ENCODE data around the gene SLC44A3. TPM values are rescaled to one million over a fixed set of nuclear protein-coding genes. Genes with fewer than 3 reads are reported as not detected.
A peak's percentile ranks its signal among the peaks of the same experiment; 100 is the strongest.

The SLC44A3 gene
- polyA plus RNA-seq, 6 donors from 2014 or later: not detected

- peaks cover 21 to 32% (median 28%) of the 10 kb centered on the region in 3 donors for H3K27me3 Mint-ChIP-seq
- no peaks in the 10 kb centered on the region for H3K36me3 Mint-ChIP-seq
- H3K27ac Mint-ChIP-seq: peak overlapping the region in 1 of 6 donors; percentile 16
- DNase-seq (no peak), ATAC-seq (ENCODE audit: low read depth in 2 of 2) (no peak)
- H3K4me3 Mint-ChIP-seq: no peak overlapping the region
- H3K9me3 Mint-ChIP-seq: no peaks in the 10 kb centered on the region
- H3K4me1 Mint-ChIP-seq: no peaks in the 10 kb centered on the region
These were observed 53.6 kb downstream of the SLC44A3 start for GRCh38 chr1:94873520-94874351.

GRCh38 chr1:94874423-94874822, 54.3 kb downstream of the SLC44A3 start:
- Mint-ChIP-seq H3K27me3 (peaks cover 21 to 32% (median 28%) of the 10 kb centered on the region in 3 donors), H3K4me3 (no peak overlapping the region), H3K36me3 (no peaks in the 10 kb centered on the region), H3K9me3 (no peaks in the 10 kb centered on the region), H3K4me1 (no peaks in the 10 kb centered on the region), H3K27ac (peak overlapping the region in 1 of 6 donors; percentile 56)
- DNase-seq (no peak), ATAC-seq (ENCODE audit: low read depth in 2 of 2) (no peak)

GRCh38 chr1:94875794-94876193, 55.6 kb downstream of the SLC44A3 start:
- H3K9me3 Mint-ChIP-seq: no peaks in the 10 kb centered on the region
- no peak for ATAC-seq (ENCODE audit: low read depth in 2 of 2)
- no peaks in the 10 kb centered on the region for H3K36me3 Mint-ChIP-seq
- H3K27me3 Mint-ChIP-seq: peaks cover 21 to 28% (median 28%) of the 10 kb centered on the region in 3 donors
- DNase-seq: no peak
- H3K4me3 Mint-ChIP-seq: no peak overlapping the region
- H3K27ac Mint-ChIP-seq: no peak overlapping the region
- no peaks in the 10 kb centered on the region for H3K4me1 Mint-ChIP-seq

- Mint-ChIP-seq H3K9me3 (no peaks in the 10 kb centered on the region), H3K4me1 (no peaks in the 10 kb centered on the region), H3K27ac (no peak overlapping the region), H3K36me3 (no peaks in the 10 kb centered on the region), H3K27me3 (peaks cover 21 to 28% (median 28%) of the 10 kb centered on the region in 3 donors), H3K4me3 (no peak overlapping the region)
- ATAC-seq (ENCODE audit: low read depth in 2 of 2): no peak
- DNase-seq: no peak
These were observed 56.2 kb downstream of the SLC44A3 start for GRCh38 chr1:94876362-94876761.

GRCh38 chr1:94878329-94878728, 58.2 kb downstream of the SLC44A3 start:
- ATAC-seq (ENCODE audit: low read depth in 2 of 2): no peak

GRCh38 chr1:94883691-94884090, 63.5 kb downstream of the SLC44A3 start:
- peaks cover 0 to 6% (median 0%) of the 10 kb centered on the region in 3 donors for H3K27me3 Mint-ChIP-seq
- H3K27ac Mint-ChIP-seq: no peak overlapping the region
- peak overlapping the region in 2 of 8 donors; percentile 1 to 41 for H3K4me3 Mint-ChIP-seq
- no peaks in the 10 kb centered on the region for H3K36me3 Mint-ChIP-seq
- peaks cover 0 to 15% (median 13%) of the 10 kb centered on the region in 3 donors for H3K4me1 Mint-ChIP-seq
- no peak for DNase-seq
- ATAC-seq (ENCODE audit: low read depth in 2 of 2): peak in 1 of 2 donors; percentile 21
- no peaks in the 10 kb centered on the region for H3K9me3 Mint-ChIP-seq

More at GRCh38 chr1:94878329-94878728, 58.2 kb downstream of the SLC44A3 start:
- no peak for DNase-seq
- Mint-ChIP-seq H3K9me3 (no peaks in the 10 kb centered on the region), H3K27me3 (peaks cover 21 to 27% (median 22%) of the 10 kb centered on the region in 3 donors), H3K36me3 (no peaks in the 10 kb centered on the region), H3K4me1 (peaks cover 0 to 7% (median 6%) of the 10 kb centered on the region in 3 donors), H3K27ac (no peak overlapping the region), H3K4me3 (no peak overlapping the region)

- H3K9me3 Mint-ChIP-seq: no peaks in the 10 kb centered on the region
- DNase-seq (no peak), ATAC-seq (ENCODE audit: low read depth in 2 of 2) (no peak)
- H3K27ac Mint-ChIP-seq: no peak overlapping the region
- H3K27me3 Mint-ChIP-seq: peaks cover 0 to 6% (median 0%) of the 10 kb centered on the region in 3 donors
- H3K4me3 Mint-ChIP-seq: no peak overlapping the region
- H3K4me1 Mint-ChIP-seq: peaks cover 0 to 15% (median 13%) of the 10 kb centered on the region in 3 donors
- H3K36me3 Mint-ChIP-seq: no peaks in the 10 kb centered on the region
These were observed 63.9 kb downstream of the SLC44A3 start for GRCh38 chr1:94884106-94884505.

- Mint-ChIP-seq H3K27ac (no peak overlapping the region), H3K27me3 (peaks cover 0 to 6% (median 0%) of the 10 kb centered on the region in 3 donors), H3K4me3 (no peak overlapping the region), H3K36me3 (no peaks in the 10 kb centered on the region), H3K4me1 (peaks cover 0 to 15% (median 13%) of the 10 kb centered on the region in 3 donors), H3K9me3 (no peaks in the 10 kb centered on the region)
- no peak for ATAC-seq (ENCODE audit: low read depth in 2 of 2)
- DNase-seq: no peak
These were observed 64.3 kb downstream of the SLC44A3 start for GRCh38 chr1:94884507-94884906.

- no peak overlapping the region for H3K4me3 Mint-ChIP-seq
- H3K27ac Mint-ChIP-seq: no peak overlapping the region
- no peak for ATAC-seq (ENCODE audit: low read depth in 2 of 2)
- H3K9me3 Mint-ChIP-seq: no peaks in the 10 kb centered on the region
- peaks cover 0 to 15% (median 13%) of the 10 kb centered on the region in 3 donors for H3K4me1 Mint-ChIP-seq
- H3K27me3 Mint-ChIP-seq: peaks cover 0 to 6% (median 0%) of the 10 kb centered on the region in 3 donors
- no peak for DNase-seq
- H3K36me3 Mint-ChIP-seq: no peaks in the 10 kb centered on the region
These were observed 66.2 kb downstream of the SLC44A3 start for GRCh38 chr1:94886361-94886760.

- Mint-ChIP-seq H3K9me3 (no peaks in the 10 kb centered on the region), H3K27ac (no peak overlapping the region), H3K36me3 (no peaks in the 10 kb centered on the region), H3K4me3 (no peak overlapping the region), H3K27me3 (peaks cover 0 to 6% (median 0%) of the 10 kb centered on the region in 3 donors), H3K4me1 (peaks cover 0 to 15% (median 13%) of the 10 kb centered on the region in 3 donors)
- DNase-seq (no peak), ATAC-seq (ENCODE audit: low read depth in 2 of 2) (no peak)
These were observed 66.9 kb downstream of the SLC44A3 start for GRCh38 chr1:94887106-94887505.

GRCh38 chr1:94887603-94888171, 67.5 kb downstream of the SLC44A3 start:
- no peak for DNase-seq
- H3K4me1 Mint-ChIP-seq: peaks cover 0 to 14% (median 12%) of the 10 kb centered on the region in 3 donors
- H3K36me3 Mint-ChIP-seq: no peaks in the 10 kb centered on the region
- H3K9me3 Mint-ChIP-seq: no peaks in the 10 kb centered on the region
- peaks cover 0 to 6% (median 0%) of the 10 kb centered on the region in 3 donors for H3K27me3 Mint-ChIP-seq
- H3K4me3 Mint-ChIP-seq: no peak overlapping the region
- H3K27ac Mint-ChIP-seq: no peak overlapping the region
- no peak for ATAC-seq (ENCODE audit: low read depth in 2 of 2)

GRCh38 chr1:94888201-94888600, 68.0 kb downstream of the SLC44A3 start:
- ATAC-seq (ENCODE audit: low read depth in 2 of 2) (no peak), DNase-seq (no peak)
- H3K9me3 Mint-ChIP-seq: no peaks in the 10 kb centered on the region
- H3K4me1 Mint-ChIP-seq: peaks cover 0 to 9% (median 7%) of the 10 kb centered on the region in 3 donors
- H3K4me3 Mint-ChIP-seq: no peak overlapping the region
- H3K27me3 Mint-ChIP-seq: peaks cover 0 to 6% (median 0%) of the 10 kb centered on the region in 3 donors
- no peak overlapping the region for H3K27ac Mint-ChIP-seq
- no peaks in the 10 kb centered on the region for H3K36me3 Mint-ChIP-seq

- Mint-ChIP-seq H3K27ac (no peak overlapping the region), H3K4me3 (no peak overlapping the region), H3K9me3 (no peaks in the 10 kb centered on the region), H3K27me3 (peaks cover 0 to under 1% (median 0%) of the 10 kb centered on the region in 3 donors), H3K36me3 (peaks cover 0 to 8% of the 10 kb centered on the region in 2 donors), H3K4me1 (no peaks in the 10 kb centered on the region)
- DNase-seq: no peak
- no peak for ATAC-seq (ENCODE audit: low read depth in 2 of 2)
These were observed 72.6 kb downstream of the SLC44A3 start for GRCh38 chr1:94892604-94893254.
